Hepatic stellate cell (primary cell): Measurements from ENCODE around the gene MSTN.
A peak's percentile ranks its signal among the peaks of the same experiment; 100 is the strongest.

Experiments used
- DNase-seq: peaks from one replicate; pipeline ENCODE4 v3.0.0; 2011; ENCODE audit warnings: low spot score

Gene MSTN

GRCh38 chr2:190062601-190063000 lies at the start of gene MSTN:
MSTN (minus strand) TSS chr2:190062729; CDS start chr2:190062596, 133 bp downstream.
- DNase-seq, result no peak

GRCh38 chr2:190111166-190111565 lies 48.6 kb upstream of the MSTN start:
- no peak for DNase-seq

- no peak for DNase-seq
Observed at GRCh38 chr2:190110699-190111098, 48.2 kb upstream of the MSTN start.

- DNase-seq, result peak; percentile 18
Observed at GRCh38 chr2:190110131-190110530, 47.6 kb upstream of the MSTN start.

- no peak for DNase-seq
Observed at GRCh38 chr2:190107409-190107808, 44.9 kb upstream of the MSTN start.

- DNase-seq, result no peak
Observed at GRCh38 chr2:190106783-190107182, 44.3 kb upstream of the MSTN start.

- no peak for DNase-seq
Observed at GRCh38 chr2:190105554-190105953, 43.0 kb upstream of the MSTN start.

- DNase-seq, result no peak
Observed at GRCh38 chr2:190103144-190103543, 40.6 kb upstream of the MSTN start.

GRCh38 chr2:190099890-190100697 lies 37.6 kb upstream of the MSTN start:
- DNase-seq, result no peak

GRCh38 chr2:190098851-190099250 lies 36.3 kb upstream of the MSTN start:
- DNase-seq, result no peak

GRCh38 chr2:190097115-190097514 lies 34.6 kb upstream of the MSTN start:
- DNase-seq, result no peak

GRCh38 chr2:190094316-190094871 lies 31.9 kb upstream of the MSTN start:
- DNase-seq, result no peak

- DNase-seq, result no peak
Observed at GRCh38 chr2:190093793-190094192, 31.3 kb upstream of the MSTN start.

GRCh38 chr2:190090148-190090547 lies 27.6 kb upstream of the MSTN start:
- DNase-seq, result no peak

GRCh38 chr2:190088917-190089316 lies 26.4 kb upstream of the MSTN start:
- DNase-seq, result no peak

- DNase-seq, result no peak
Observed at GRCh38 chr2:190084704-190085103, 22.2 kb upstream of the MSTN start.

GRCh38 chr2:190082118-190082517 lies 19.6 kb upstream of the MSTN start:
- DNase-seq, result no peak

- DNase-seq, result no peak
Observed at GRCh38 chr2:190080527-190081049, 18.1 kb upstream of the MSTN start.

- no peak for DNase-seq
Observed at GRCh38 chr2:190079160-190079559, 16.6 kb upstream of the MSTN start.

- no peak for DNase-seq
Observed at GRCh38 chr2:190075623-190076022, 13.1 kb upstream of the MSTN start.

- no peak for DNase-seq
Observed at GRCh38 chr2:190069936-190070696, 7.6 kb upstream of the MSTN start.

- DNase-seq, result no peak
Observed at GRCh38 chr2:190068764-190069163, 6.2 kb upstream of the MSTN start.

- no peak for DNase-seq
Observed at GRCh38 chr2:190065839-190066238, 3.3 kb upstream of the MSTN start.
